ENCODE measurements around the gene CDC42EP3.

The CDC42EP3 gene

GRCh38 chr2:37671009-37671815 lies at the start of gene CDC42EP3:
CDC42EP3 (minus strand) TSS chr2:37671642; CDS start chr2:37646587, 25,055 bp downstream.
- Mint-ChIP-seq H3K4me3 (peak within 1 kb of the TSS; percentile 94), H3K27ac (peak within 1 kb of the TSS; percentile 82), H3K36me3 (ENCODE audit: low read depth) (peaks cover 6% of the 10 kb centered on the region), H3K4me1 (ENCODE audit: low read depth) (peaks cover 25% of the 10 kb centered on the region), H3K27me3 (ENCODE audit: low read depth) (peaks cover 7% of the 10 kb centered on the region), H3K9me3 (no peaks in the 10 kb centered on the region)

- Mint-ChIP-seq H3K27me3 (ENCODE audit: low read depth) (peaks cover 9% of the 10 kb centered on the region), H3K9me3 (peaks cover 4% of the 10 kb centered on the region), H3K27ac (no peak overlapping the region), H3K4me1 (ENCODE audit: low read depth) (no peaks in the 10 kb centered on the region), H3K4me3 (no peak overlapping the region), H3K36me3 (ENCODE audit: low read depth) (peaks cover 5% of the 10 kb centered on the region)
Observed at GRCh38 chr2:37721201-37721560, 49.7 kb upstream of the CDC42EP3 start.

- no peak overlapping the region for H3K27ac Mint-ChIP-seq
- peaks cover 6% of the 10 kb centered on the region for H3K9me3 Mint-ChIP-seq
- H3K27me3 Mint-ChIP-seq (ENCODE audit: low read depth) = peaks cover 13% of the 10 kb centered on the region
- peaks cover 6% of the 10 kb centered on the region for H3K36me3 Mint-ChIP-seq (ENCODE audit: low read depth)
- no peaks in the 10 kb centered on the region for H3K4me1 Mint-ChIP-seq (ENCODE audit: low read depth)
- H3K4me3 Mint-ChIP-seq = no peak overlapping the region
Observed at GRCh38 chr2:37720533-37721200, 49.2 kb upstream of the CDC42EP3 start.

- H3K4me3 Mint-ChIP-seq = no peak overlapping the region
- no peaks in the 10 kb centered on the region for H3K4me1 Mint-ChIP-seq (ENCODE audit: low read depth)
- peaks cover 16% of the 10 kb centered on the region for H3K27me3 Mint-ChIP-seq (ENCODE audit: low read depth)
- H3K36me3 Mint-ChIP-seq (ENCODE audit: low read depth) = peaks cover 10% of the 10 kb centered on the region
- H3K27ac Mint-ChIP-seq = no peak overlapping the region
- peaks cover 21% of the 10 kb centered on the region for H3K9me3 Mint-ChIP-seq
Observed at GRCh38 chr2:37718515-37719161, 47.2 kb upstream of the CDC42EP3 start.

- Mint-ChIP-seq H3K27ac (peak overlapping the region; percentile 37), H3K4me1 (ENCODE audit: low read depth) (peaks cover 20% of the 10 kb centered on the region), H3K4me3 (no peak overlapping the region), H3K36me3 (ENCODE audit: low read depth) (peaks cover 10% of the 10 kb centered on the region), H3K9me3 (peaks cover 17% of the 10 kb centered on the region), H3K27me3 (ENCODE audit: low read depth) (peaks cover 16% of the 10 kb centered on the region)
Observed at GRCh38 chr2:37713258-37713700, 41.8 kb upstream of the CDC42EP3 start.

- Mint-ChIP-seq H3K9me3 (peaks cover 17% of the 10 kb centered on the region), H3K36me3 (ENCODE audit: low read depth) (peaks cover 5% of the 10 kb centered on the region), H3K4me3 (peak overlapping the region; percentile 14), H3K4me1 (ENCODE audit: low read depth) (peaks cover 28% of the 10 kb centered on the region), H3K27me3 (ENCODE audit: low read depth) (peaks cover 10% of the 10 kb centered on the region), H3K27ac (peak overlapping the region; percentile 38)
Observed at GRCh38 chr2:37711831-37712230, 40.4 kb upstream of the CDC42EP3 start.

- peaks cover 17% of the 10 kb centered on the region for H3K9me3 Mint-ChIP-seq
- H3K27me3 Mint-ChIP-seq (ENCODE audit: low read depth) = peaks cover 8% of the 10 kb centered on the region
- peaks cover 30% of the 10 kb centered on the region for H3K4me1 Mint-ChIP-seq (ENCODE audit: low read depth)
- peak overlapping the region; percentile 38 for H3K27ac Mint-ChIP-seq
- peaks cover 5% of the 10 kb centered on the region for H3K36me3 Mint-ChIP-seq (ENCODE audit: low read depth)
- peak overlapping the region; percentile 14 for H3K4me3 Mint-ChIP-seq
Observed at GRCh38 chr2:37711308-37711731, 39.9 kb upstream of the CDC42EP3 start.

GRCh38 chr2:37709111-37709510 lies 37.7 kb upstream of the CDC42EP3 start:
- Mint-ChIP-seq H3K9me3 (peaks cover 6% of the 10 kb centered on the region), H3K36me3 (ENCODE audit: low read depth) (no peaks in the 10 kb centered on the region), H3K4me3 (no peak overlapping the region), H3K4me1 (ENCODE audit: low read depth) (peaks cover 34% of the 10 kb centered on the region), H3K27me3 (ENCODE audit: low read depth) (peaks cover 2% of the 10 kb centered on the region), H3K27ac (no peak overlapping the region)

- Mint-ChIP-seq H3K4me1 (ENCODE audit: low read depth) (peaks cover 32% of the 10 kb centered on the region), H3K27me3 (ENCODE audit: low read depth) (peaks cover 4% of the 10 kb centered on the region), H3K36me3 (ENCODE audit: low read depth) (no peaks in the 10 kb centered on the region), H3K9me3 (peaks cover 5% of the 10 kb centered on the region), H3K27ac (no peak overlapping the region), H3K4me3 (no peak overlapping the region)
Observed at GRCh38 chr2:37708146-37708545, 36.7 kb upstream of the CDC42EP3 start.

- Mint-ChIP-seq H3K36me3 (ENCODE audit: low read depth) (no peaks in the 10 kb centered on the region), H3K4me1 (ENCODE audit: low read depth) (peaks cover 30% of the 10 kb centered on the region), H3K27ac (no peak overlapping the region), H3K4me3 (no peak overlapping the region), H3K9me3 (peaks cover 5% of the 10 kb centered on the region), H3K27me3 (ENCODE audit: low read depth) (peaks cover 4% of the 10 kb centered on the region)
Observed at GRCh38 chr2:37707393-37707792, 36.0 kb upstream of the CDC42EP3 start.

- Mint-ChIP-seq H3K27me3 (ENCODE audit: low read depth) (peaks cover 9% of the 10 kb centered on the region), H3K4me3 (no peak overlapping the region), H3K4me1 (ENCODE audit: low read depth) (peaks cover 27% of the 10 kb centered on the region), H3K36me3 (ENCODE audit: low read depth) (no peaks in the 10 kb centered on the region), H3K9me3 (peaks cover 11% of the 10 kb centered on the region), H3K27ac (no peak overlapping the region)
Observed at GRCh38 chr2:37706334-37707183, 35.1 kb upstream of the CDC42EP3 start.

GRCh38 chr2:37705191-37705590 lies 33.7 kb upstream of the CDC42EP3 start:
- peaks cover 16% of the 10 kb centered on the region for H3K4me1 Mint-ChIP-seq (ENCODE audit: low read depth)
- H3K27ac Mint-ChIP-seq = no peak overlapping the region
- no peaks in the 10 kb centered on the region for H3K36me3 Mint-ChIP-seq (ENCODE audit: low read depth)
- peaks cover 9% of the 10 kb centered on the region for H3K27me3 Mint-ChIP-seq (ENCODE audit: low read depth)
- peaks cover 11% of the 10 kb centered on the region for H3K9me3 Mint-ChIP-seq
- H3K4me3 Mint-ChIP-seq = no peak overlapping the region

- Mint-ChIP-seq H3K27ac (no peak overlapping the region), H3K4me3 (no peak overlapping the region), H3K9me3 (peaks cover 8% of the 10 kb centered on the region)
Observed at GRCh38 chr2:37698931-37699481, 27.6 kb upstream of the CDC42EP3 start.

GRCh38 chr2:37695336-37695735 lies 23.9 kb upstream of the CDC42EP3 start:
- Mint-ChIP-seq H3K36me3 (ENCODE audit: low read depth) (peaks cover 2% of the 10 kb centered on the region), H3K4me3 (no peak overlapping the region)

More at GRCh38 chr2:37698931-37699481, 27.6 kb upstream of the CDC42EP3 start:
- peaks cover 2% of the 10 kb centered on the region for H3K4me1 Mint-ChIP-seq (ENCODE audit: low read depth)
- peaks cover 35% of the 10 kb centered on the region for H3K27me3 Mint-ChIP-seq (ENCODE audit: low read depth)
- H3K36me3 Mint-ChIP-seq (ENCODE audit: low read depth) = peaks cover 2% of the 10 kb centered on the region

More at GRCh38 chr2:37695336-37695735, 23.9 kb upstream of the CDC42EP3 start:
- peaks cover 4% of the 10 kb centered on the region for H3K9me3 Mint-ChIP-seq
- H3K27ac Mint-ChIP-seq = no peak overlapping the region
- H3K4me1 Mint-ChIP-seq (ENCODE audit: low read depth) = no peaks in the 10 kb centered on the region
- H3K27me3 Mint-ChIP-seq (ENCODE audit: low read depth) = peaks cover 41% of the 10 kb centered on the region
